Activated CD4-positive, alpha-beta T cell treated with anti-CD3 and anti-CD28 coated beads, Interleukin-2, amount 50 U/mL, for 48 hours (primary cell): ENCODE measurements around the gene TCF3.

Source experiments
- DNase-seq, 2 experiments: peaks; one replicate each; pipeline ENCODE4 v3.0.0-alpha.2; 2020

Gene TCF3

GRCh38 chr19:1629256-1629808 is 23.1 kb downstream of the TCF3 start:
- no peak for DNase-seq

GRCh38 chr19:1627194-1627593 is 25.2 kb downstream of the TCF3 start:
- no peak for DNase-seq

GRCh38 chr19:1626417-1627010 is 25.9 kb downstream of the TCF3 start:
- DNase-seq = no peak

- DNase-seq = peak; percentile 59 to 68
These were observed 28.0 kb downstream of the TCF3 start for GRCh38 chr19:1624458-1624857.

GRCh38 chr19:1622541-1622940 is 29.9 kb downstream of the TCF3 start:
- DNase-seq = no peak

- DNase-seq = no peak
These were observed 30.4 kb downstream of the TCF3 start for GRCh38 chr19:1622007-1622406.

GRCh38 chr19:1621574-1621973 is 30.8 kb downstream of the TCF3 start:
- no peak for DNase-seq

- no peak for DNase-seq
These were observed 31.4 kb downstream of the TCF3 start for GRCh38 chr19:1621021-1621420.

- no peak for DNase-seq
These were observed 31.9 kb downstream of the TCF3 start for GRCh38 chr19:1620502-1620901.

- no peak for DNase-seq
These were observed 32.7 kb downstream of the TCF3 start for GRCh38 chr19:1619703-1620102.

- DNase-seq = no peak
These were observed 33.3 kb downstream of the TCF3 start for GRCh38 chr19:1619094-1619439.

- peak; percentile 19 to 42 for DNase-seq
These were observed 34.0 kb downstream of the TCF3 start for GRCh38 chr19:1618157-1619093.

GRCh38 chr19:1616875-1617274 is 35.5 kb downstream of the TCF3 start:
- peak in 1 of 2 experiments; percentile 26 for DNase-seq

GRCh38 chr19:1616396-1616795 is 36.0 kb downstream of the TCF3 start:
- DNase-seq = no peak

GRCh38 chr19:1615156-1615765 is 37.2 kb downstream of the TCF3 start:
- DNase-seq = no peak

GRCh38 chr19:1613808-1614570 is 38.4 kb downstream of the TCF3 start:
- no peak for DNase-seq

- no peak for DNase-seq
These were observed 39.3 kb downstream of the TCF3 start for GRCh38 chr19:1613146-1613545.

GRCh38 chr19:1612114-1613086 is 40.0 kb downstream of the TCF3 start:
- DNase-seq = no peak

GRCh38 chr19:1611353-1611752 is 41.1 kb downstream of the TCF3 start:
- DNase-seq = no peak

GRCh38 chr19:1610579-1610978 is 41.8 kb downstream of the TCF3 start:
- DNase-seq = no peak

GRCh38 chr19:1609680-1610474 is 42.5 kb downstream of the TCF3 start:
- DNase-seq = no peak
